ENCODE measurements around the gene MSI1.

Gene MSI1

DNA sequence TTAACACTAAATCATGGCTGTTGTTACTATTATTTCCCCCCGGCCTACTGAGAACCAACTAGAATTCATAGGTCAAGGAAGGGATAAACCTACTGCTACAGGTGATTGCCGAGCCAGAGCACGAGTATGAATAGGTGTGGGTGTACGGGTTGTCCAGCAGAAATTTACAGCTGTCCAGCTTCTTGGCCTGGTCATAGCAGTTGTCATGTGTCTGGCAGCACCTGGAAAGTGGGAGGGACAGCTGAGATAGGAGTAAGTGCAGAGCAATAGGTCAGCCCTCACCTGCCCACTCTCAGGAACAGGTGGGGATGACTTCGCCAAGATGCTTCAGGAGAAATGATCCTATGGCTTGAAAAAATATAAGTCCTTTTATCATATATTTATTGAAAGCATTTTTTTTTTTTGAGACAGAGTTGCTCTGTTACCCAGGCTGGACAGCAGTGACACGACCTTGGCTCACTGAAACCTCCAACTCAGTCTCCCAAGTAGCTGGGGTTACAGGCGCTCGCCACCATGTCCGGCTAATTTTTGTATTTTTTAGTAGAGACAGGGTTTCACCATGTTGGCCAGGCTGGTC, 44.0 kb downstream of the MSI1 start:
- H3K79me2 ChIP-seq (ENCODE audit: insufficient read depth, low read length), result no peaks in the 10 kb centered on the region
- no peak overlapping the region for H2AFZ ChIP-seq (ENCODE audit: low read depth, low read length)
- peaks cover 5% of the 10 kb centered on the region for H3K27me3 ChIP-seq (ENCODE audit: insufficient read depth, low read length, poor library complexity)
- no peaks in the 10 kb centered on the region for H3K9me3 ChIP-seq (ENCODE audit: insufficient read depth, low read length, severe bottlenecking)
- H3K4me2 ChIP-seq (ENCODE audit: insufficient read depth, low read length), result peak overlapping the region; percentile 99
- H3K36me3 ChIP-seq (ENCODE audit: insufficient read depth, low read length), result no peaks in the 10 kb centered on the region
- H3K4me3 ChIP-seq (ENCODE audit: low read depth in 1 of 2, low read length in 2 of 2), result no peak overlapping the region
- peak overlapping the region; percentile 58; the same call in 1 of the 2 replicates for H3K9ac ChIP-seq (ENCODE audit: low read depth, low read length)
- TF ChIP-seq EZH2 (IDR thresholded peaks at IDR 0.05; ENCODE audit: borderline replicate concordance, low read depth, low read length, severe bottlenecking), result no peak
- TF ChIP-seq, protein P1, sequence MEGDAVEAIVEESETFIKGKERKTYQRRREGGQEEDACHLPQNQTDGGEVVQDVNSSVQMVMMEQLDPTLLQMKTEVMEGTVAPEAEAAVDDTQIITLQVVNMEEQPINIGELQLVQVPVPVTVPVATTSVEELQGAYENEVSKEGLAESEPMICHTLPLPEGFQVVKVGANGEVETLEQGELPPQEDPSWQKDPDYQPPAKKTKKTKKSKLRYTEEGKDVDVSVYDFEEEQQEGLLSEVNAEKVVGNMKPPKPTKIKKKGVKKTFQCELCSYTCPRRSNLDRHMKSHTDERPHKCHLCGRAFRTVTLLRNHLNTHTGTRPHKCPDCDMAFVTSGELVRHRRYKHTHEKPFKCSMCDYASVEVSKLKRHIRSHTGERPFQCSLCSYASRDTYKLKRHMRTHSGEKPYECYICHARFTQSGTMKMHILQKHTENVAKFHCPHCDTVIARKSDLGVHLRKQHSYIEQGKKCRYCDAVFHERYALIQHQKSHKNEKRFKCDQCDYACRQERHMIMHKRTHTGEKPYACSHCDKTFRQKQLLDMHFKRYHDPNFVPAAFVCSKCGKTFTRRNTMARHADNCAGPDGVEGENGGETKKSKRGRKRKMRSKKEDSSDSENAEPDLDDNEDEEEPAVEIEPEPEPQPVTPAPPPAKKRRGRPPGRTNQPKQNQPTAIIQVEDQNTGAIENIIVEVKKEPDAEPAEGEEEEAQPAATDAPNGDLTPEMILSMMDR (IDR thresholded peaks at IDR 0.05; ENCODE audit: borderline replicate concordance, extremely low read depth, low read length, poor library complexity, severe bottlenecking), result no peak
- ATAC-seq (ENCODE audit: insufficient read depth, low read depth) (0 out of 3 replicates have a peak, but pooled peaks have one; percentile 5), DNase-seq (no peak)
- no peak overlapping the region for H3K27ac ChIP-seq (ENCODE audit: low read length)
- H4K20me1 ChIP-seq (ENCODE audit: insufficient read depth, low read length), result no peaks in the 10 kb centered on the region
- H3K4me1 ChIP-seq (ENCODE audit: insufficient read depth, low read length), result peaks cover 11% of the 10 kb centered on the region; the same call in 1 of the 2 replicates

DNA sequence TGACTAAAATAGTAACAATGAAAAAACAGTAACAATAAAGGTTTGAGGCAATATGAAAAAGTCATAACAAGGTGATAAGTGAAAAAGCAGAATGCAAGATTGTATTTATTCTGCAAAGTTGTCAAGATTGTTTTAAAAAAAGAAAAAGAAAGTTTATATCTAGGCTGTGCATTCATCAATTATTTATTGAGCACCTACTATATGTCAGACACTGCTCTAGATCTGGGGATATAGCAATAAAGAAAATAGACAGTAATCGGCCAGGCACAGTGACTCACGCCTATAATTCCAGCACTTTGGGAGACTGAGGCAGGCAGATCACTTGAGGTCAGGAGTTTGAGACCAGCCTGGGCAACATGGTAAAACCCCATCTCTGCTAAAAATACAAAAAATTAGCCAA, 45.2 kb downstream of the MSI1 start:
- Histone ChIP-seq H3K4me3 (ENCODE audit: low read depth in 1 of 2, low read length in 2 of 2) (no peak overlapping the region), H4K20me1 (ENCODE audit: insufficient read depth, low read length) (no peaks in the 10 kb centered on the region), H3K4me1 (ENCODE audit: insufficient read depth, low read length) (peaks cover 11% of the 10 kb centered on the region; the same call in 1 of the 2 replicates), H3K9me3 (ENCODE audit: insufficient read depth, low read length, severe bottlenecking) (no peaks in the 10 kb centered on the region), H2AFZ (ENCODE audit: low read depth, low read length) (no peak overlapping the region), H3K27me3 (ENCODE audit: insufficient read depth, low read length, poor library complexity) (peaks cover 5% of the 10 kb centered on the region), H3K27ac (ENCODE audit: low read length) (no peak overlapping the region), H3K36me3 (ENCODE audit: insufficient read depth, low read length) (no peaks in the 10 kb centered on the region), H3K9ac (ENCODE audit: low read depth, low read length) (no peak overlapping the region), H3K79me2 (ENCODE audit: insufficient read depth, low read length) (no peaks in the 10 kb centered on the region), H3K4me2 (ENCODE audit: insufficient read depth, low read length) (no peak overlapping the region)
- ATAC-seq (ENCODE audit: insufficient read depth, low read depth) (no peak), DNase-seq (no peak)
- TF ChIP-seq EZH2 (IDR thresholded peaks at IDR 0.05; ENCODE audit: borderline replicate concordance, low read depth, low read length, severe bottlenecking), result no peak
- TF ChIP-seq, protein P1 (IDR thresholded peaks at IDR 0.05; ENCODE audit: borderline replicate concordance, extremely low read depth, low read length, poor library complexity, severe bottlenecking), result no peak

DNA sequence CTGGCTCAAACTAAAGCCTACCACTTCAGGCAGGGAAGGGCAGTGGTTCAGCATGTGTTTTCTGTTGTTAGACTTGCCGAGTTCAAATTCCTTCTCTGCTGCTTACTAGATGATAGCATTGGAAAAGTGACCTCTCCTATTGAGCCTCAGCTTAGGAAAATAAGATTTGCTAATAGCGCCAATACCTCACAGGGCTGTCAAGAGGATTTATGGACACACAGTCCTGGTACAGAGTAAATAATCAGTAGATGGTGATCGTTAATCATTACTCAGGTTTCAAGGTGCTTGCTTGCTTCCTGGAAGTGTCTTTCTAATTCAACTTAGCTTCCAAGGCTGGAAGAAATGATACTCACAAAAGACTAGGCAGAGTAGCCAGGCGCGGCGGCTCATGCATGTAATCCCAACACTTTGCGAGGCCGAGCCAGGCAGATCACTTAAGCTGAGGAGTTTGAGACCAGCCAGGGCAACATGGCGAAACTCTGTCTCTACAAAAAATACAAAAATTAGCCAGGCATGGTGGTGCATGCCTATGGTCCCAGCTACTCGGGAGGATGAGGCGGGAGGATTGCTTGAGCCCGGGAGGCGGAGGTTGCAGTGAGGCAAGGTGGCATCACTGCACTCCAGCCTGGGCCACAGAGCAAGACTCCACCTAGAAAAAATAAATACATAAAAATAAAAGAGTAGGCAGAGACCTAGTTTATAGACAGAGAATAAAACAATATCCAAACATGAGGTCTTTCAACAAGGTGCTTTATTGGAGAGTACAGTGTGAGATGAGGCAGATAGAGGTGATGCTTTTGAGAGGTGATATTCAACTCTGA, 47.4 kb downstream of the MSI1 start:
- H4K20me1 ChIP-seq (ENCODE audit: insufficient read depth, low read length), result no peaks in the 10 kb centered on the region
- no peak overlapping the region for H3K27ac ChIP-seq (ENCODE audit: low read length)
- DNase-seq, result no peak
- peaks cover 24% of the 10 kb centered on the region for H3K4me1 ChIP-seq (ENCODE audit: insufficient read depth, low read length)
- H3K36me3 ChIP-seq (ENCODE audit: insufficient read depth, low read length), result no peaks in the 10 kb centered on the region
- no peak overlapping the region for H3K4me3 ChIP-seq (ENCODE audit: low read depth in 1 of 2, low read length in 2 of 2)
- no peak overlapping the region for H2AFZ ChIP-seq (ENCODE audit: low read depth, low read length)
- no peaks in the 10 kb centered on the region for H3K9me3 ChIP-seq (ENCODE audit: insufficient read depth, low read length, severe bottlenecking)
- ATAC-seq (ENCODE audit: insufficient read depth, low read depth), result no peak
- no peaks in the 10 kb centered on the region for H3K79me2 ChIP-seq (ENCODE audit: insufficient read depth, low read length)
- H3K4me2 ChIP-seq (ENCODE audit: insufficient read depth, low read length), result no peak overlapping the region
- peaks cover 2% of the 10 kb centered on the region for H3K27me3 ChIP-seq (ENCODE audit: insufficient read depth, low read length, poor library complexity)
- no peak overlapping the region for H3K9ac ChIP-seq (ENCODE audit: low read depth, low read length)
- TF ChIP-seq, protein P1 (IDR thresholded peaks at IDR 0.05; ENCODE audit: borderline replicate concordance, extremely low read depth, low read length, poor library complexity, severe bottlenecking), result no peak
- no peak for TF ChIP-seq EZH2 (IDR thresholded peaks at IDR 0.05; ENCODE audit: borderline replicate concordance, low read depth, low read length, severe bottlenecking)

Measured in DND-41 (cell line).